Mesothelial cell of epicardium (in vitro differentiated cells): ENCODE data around the gene CLNK. TPM values are rescaled to one million over a fixed set of nuclear protein-coding genes. Genes with fewer than 3 reads are reported as not detected.

Experiments
- DNase-seq, 2 experiments: peaks; one replicate each; pipeline ENCODE4 v3.0.0; 2021; ENCODE audit warnings: low spot score in 2 of 2; ENCODE audit not compliant: unreplicated experiment in 2 of 2
- H3K27ac Mint-ChIP-seq: 2 replicates; pipeline ENCODE4 v1.8.0; 2021; ENCODE audit warnings: mixed read lengths
- H3K27me3 Mint-ChIP-seq: 2 replicates; pipeline ENCODE4 v1.8.0; 2021; ENCODE audit warnings: low read depth, mixed read lengths
- H3K36me3 Mint-ChIP-seq: 2 replicates; pipeline ENCODE4 v1.8.0; 2021; ENCODE audit warnings: mixed read lengths
- H3K4me1 Mint-ChIP-seq: 2 replicates; pipeline ENCODE4 v1.8.0; 2021; ENCODE audit warnings: mixed read lengths
- H3K4me3 Mint-ChIP-seq: 2 replicates; pipeline ENCODE4 v1.8.0; 2021; ENCODE audit warnings: mild to moderate bottlenecking, moderate library complexity, mixed read lengths
- H3K9me3 Mint-ChIP-seq: 2 replicates; pipeline ENCODE4 v1.8.0; 2021; ENCODE audit warnings: mixed read lengths
- total RNA-seq: library from RNA; stranded (reverse); gene quantifications from 3 replicates; pipeline ENCODE4 v1.2.1, GENCODE V29; 2021
- TF ChIP-seq, protein P1 (sequence below): fragments of 200-600 bp; sonication (generic); IDR thresholded peaks from one replicate; pipeline ENCODE4 v1.5.0; 2021; ENCODE audit warnings: antibody characterized with exemption; ENCODE audit not compliant: unreplicated experiment

The CLNK gene
- total RNA-seq, 1 donor from 2014 or later: not detected

DNA sequence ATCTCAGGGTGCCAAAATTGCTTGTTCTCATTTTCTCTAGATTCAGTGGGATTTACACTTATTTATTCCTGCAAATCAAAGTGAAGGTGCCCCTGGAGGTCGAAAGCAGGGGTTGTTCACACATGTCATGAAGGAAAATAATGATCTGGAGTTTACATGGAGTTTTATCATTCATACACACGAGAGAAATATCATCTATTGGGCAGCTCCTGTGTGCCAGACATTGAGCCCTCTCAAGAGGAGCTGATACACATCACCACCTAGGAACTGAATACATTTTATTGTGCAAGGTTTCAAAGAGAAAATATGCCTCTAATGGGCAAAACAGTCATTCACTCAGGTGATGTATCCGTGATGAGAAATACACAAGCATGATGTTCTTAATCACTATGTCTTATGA, 23.5 kb downstream of the CLNK start:
- Mint-ChIP-seq H3K4me1 (peaks cover 56% of the 10 kb centered on the region), H3K27me3 (peaks cover 11% of the 10 kb centered on the region), H3K36me3 (no peaks in the 10 kb centered on the region), H3K27ac (no peak overlapping the region), H3K9me3 (peaks cover 3% of the 10 kb centered on the region), H3K4me3 (no peak overlapping the region)
- no peak for DNase-seq
- TF ChIP-seq, protein P1, sequence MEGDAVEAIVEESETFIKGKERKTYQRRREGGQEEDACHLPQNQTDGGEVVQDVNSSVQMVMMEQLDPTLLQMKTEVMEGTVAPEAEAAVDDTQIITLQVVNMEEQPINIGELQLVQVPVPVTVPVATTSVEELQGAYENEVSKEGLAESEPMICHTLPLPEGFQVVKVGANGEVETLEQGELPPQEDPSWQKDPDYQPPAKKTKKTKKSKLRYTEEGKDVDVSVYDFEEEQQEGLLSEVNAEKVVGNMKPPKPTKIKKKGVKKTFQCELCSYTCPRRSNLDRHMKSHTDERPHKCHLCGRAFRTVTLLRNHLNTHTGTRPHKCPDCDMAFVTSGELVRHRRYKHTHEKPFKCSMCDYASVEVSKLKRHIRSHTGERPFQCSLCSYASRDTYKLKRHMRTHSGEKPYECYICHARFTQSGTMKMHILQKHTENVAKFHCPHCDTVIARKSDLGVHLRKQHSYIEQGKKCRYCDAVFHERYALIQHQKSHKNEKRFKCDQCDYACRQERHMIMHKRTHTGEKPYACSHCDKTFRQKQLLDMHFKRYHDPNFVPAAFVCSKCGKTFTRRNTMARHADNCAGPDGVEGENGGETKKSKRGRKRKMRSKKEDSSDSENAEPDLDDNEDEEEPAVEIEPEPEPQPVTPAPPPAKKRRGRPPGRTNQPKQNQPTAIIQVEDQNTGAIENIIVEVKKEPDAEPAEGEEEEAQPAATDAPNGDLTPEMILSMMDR: no peak

DNA sequence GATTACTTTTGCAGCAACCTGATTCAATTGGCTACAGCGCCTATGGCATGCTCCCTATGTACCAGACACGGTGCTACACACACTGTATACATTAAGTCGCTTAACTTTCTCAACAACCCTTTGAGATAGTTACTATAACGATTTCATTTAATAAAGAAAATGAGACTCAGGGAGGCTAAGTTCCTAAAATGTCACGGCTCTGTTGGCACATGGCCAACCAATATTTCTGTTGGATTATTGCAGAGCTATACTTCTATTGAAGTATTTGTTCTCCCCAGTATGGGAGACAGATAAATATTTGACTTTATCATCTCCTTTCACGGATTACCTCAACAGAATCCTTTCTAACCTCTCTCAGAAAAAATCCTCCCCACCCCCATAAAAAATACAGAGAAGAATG, 25.3 kb downstream of the CLNK start:
- H3K27me3 Mint-ChIP-seq: no peaks in the 10 kb centered on the region
- peaks cover 6% of the 10 kb centered on the region for H3K36me3 Mint-ChIP-seq
- H3K9me3 Mint-ChIP-seq: peaks cover 7% of the 10 kb centered on the region
- TF ChIP-seq, protein P1: no peak
- no peak overlapping the region for H3K4me3 Mint-ChIP-seq
- no peak for DNase-seq
- H3K4me1 Mint-ChIP-seq: peaks cover 64% of the 10 kb centered on the region
- H3K27ac Mint-ChIP-seq: peak overlapping the region; percentile 12

DNA sequence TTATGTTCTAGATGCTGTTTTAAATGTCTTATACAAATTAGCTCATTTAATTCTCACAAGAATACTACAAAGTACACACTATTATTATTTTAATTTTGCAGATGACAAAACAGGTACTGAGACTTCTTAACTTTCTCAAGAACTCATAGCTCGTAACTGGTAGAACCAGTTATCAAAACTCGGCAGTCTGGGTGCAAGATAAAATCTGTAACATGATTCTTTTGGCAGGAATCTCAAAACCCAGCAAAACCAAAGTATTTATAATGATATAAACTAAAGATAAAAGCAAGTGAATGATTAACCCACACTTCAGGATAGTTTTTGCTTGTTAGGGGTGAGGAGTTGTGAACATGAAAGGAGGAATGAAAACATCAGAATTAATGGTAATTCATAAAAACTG, 27.6 kb downstream of the CLNK start:
- no peak for DNase-seq
- TF ChIP-seq, protein P1: no peak
- Mint-ChIP-seq H3K36me3 (peaks cover 12% of the 10 kb centered on the region), H3K4me1 (peaks cover 54% of the 10 kb centered on the region), H3K4me3 (no peak overlapping the region), H3K9me3 (peaks cover 7% of the 10 kb centered on the region), H3K27me3 (no peaks in the 10 kb centered on the region), H3K27ac (peak overlapping the region; percentile 41)

DNA sequence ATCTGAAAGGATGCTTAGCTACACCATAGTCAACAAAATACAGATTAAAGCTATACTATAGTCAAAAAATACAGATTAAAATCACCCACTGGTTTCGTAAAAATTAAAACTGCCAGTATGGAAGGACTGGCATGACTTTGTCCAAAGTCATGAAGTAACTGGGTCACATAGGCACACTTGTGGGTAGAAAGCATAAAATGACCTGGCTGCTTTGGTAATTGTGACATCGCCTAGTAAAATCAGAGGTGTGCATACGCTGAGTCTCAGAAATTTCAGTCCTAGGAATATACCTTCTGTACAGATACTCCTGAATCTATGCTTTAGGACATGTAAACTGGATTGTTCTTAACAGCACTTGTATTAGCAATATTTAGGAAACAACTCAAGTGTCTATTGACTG, 28.1 kb downstream of the CLNK start:
- H3K36me3 Mint-ChIP-seq: peaks cover 12% of the 10 kb centered on the region
- TF ChIP-seq, protein P1: no peak
- H3K27ac Mint-ChIP-seq: peak overlapping the region; percentile 65
- H3K4me1 Mint-ChIP-seq: peaks cover 52% of the 10 kb centered on the region
- H3K27me3 Mint-ChIP-seq: no peaks in the 10 kb centered on the region
- H3K9me3 Mint-ChIP-seq: peaks cover 7% of the 10 kb centered on the region
- DNase-seq: no peak
- H3K4me3 Mint-ChIP-seq: no peak overlapping the region

DNA sequence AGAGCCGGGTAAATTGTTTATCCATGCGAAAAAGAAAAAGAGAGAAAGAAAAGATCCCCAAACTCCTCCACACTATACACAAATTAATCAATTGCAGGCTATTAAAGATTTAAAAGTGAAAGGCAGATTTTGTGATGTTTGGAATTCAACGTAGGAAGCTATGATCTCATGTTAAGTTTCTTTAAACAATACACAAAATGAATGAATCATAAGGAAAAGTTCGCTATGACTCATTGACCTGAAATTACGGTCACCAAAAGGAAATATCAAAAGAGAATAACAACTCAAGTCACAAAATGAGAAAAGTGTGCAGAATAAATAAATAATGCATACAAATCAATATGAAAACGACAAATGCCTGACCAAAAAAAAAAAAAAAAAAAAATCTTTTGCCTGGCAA, 28.6 kb downstream of the CLNK start:
- no peak for DNase-seq
- Mint-ChIP-seq H3K4me1 (peaks cover 50% of the 10 kb centered on the region), H3K4me3 (no peak overlapping the region), H3K27ac (peak overlapping the region; percentile 63), H3K36me3 (peaks cover 12% of the 10 kb centered on the region), H3K27me3 (no peaks in the 10 kb centered on the region), H3K9me3 (peaks cover 7% of the 10 kb centered on the region)
- TF ChIP-seq, protein P1: no peak

DNA sequence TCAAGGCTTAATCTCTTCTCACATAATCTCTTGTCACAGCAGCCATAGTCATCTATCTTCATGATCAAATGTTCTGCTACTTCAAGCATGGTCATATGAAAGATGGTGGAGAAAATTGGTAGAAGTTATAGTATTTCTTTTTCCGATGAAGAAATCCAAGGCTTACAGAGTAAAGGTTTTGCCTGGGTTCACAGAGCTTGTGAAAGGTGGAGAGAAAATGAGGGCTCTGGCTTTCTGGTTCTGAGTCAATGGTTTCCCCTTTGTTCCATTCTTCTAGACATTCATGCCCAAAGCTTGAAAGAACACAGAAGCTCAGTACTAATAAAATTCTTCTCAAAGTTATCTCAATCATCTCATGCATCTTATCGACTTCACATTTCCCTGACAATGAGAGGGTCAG, 36.1 kb downstream of the CLNK start:
- TF ChIP-seq, protein P1: no peak
- no peaks in the 10 kb centered on the region for H3K27me3 Mint-ChIP-seq
- H3K36me3 Mint-ChIP-seq: peaks cover 13% of the 10 kb centered on the region
- no peak overlapping the region for H3K4me3 Mint-ChIP-seq
- H3K27ac Mint-ChIP-seq: peak overlapping the region; percentile 32
- peaks cover 43% of the 10 kb centered on the region for H3K4me1 Mint-ChIP-seq
- DNase-seq: no peak
- H3K9me3 Mint-ChIP-seq: peaks cover 15% of the 10 kb centered on the region
